NCI-H2107 treated with DMSO at 0.1 percent for 48 hours (cell line): Measurements from ENCODE around the gene ANKRD33B.
"Not testable (repeated sequence)": the region's sequence is repeated elsewhere in the genome, so short reads cannot be mapped to it uniquely, and the experiment has no call there.

Experiments used
- DNase-seq: peaks from one replicate; lab custom pipeline; 2025; ENCODE audit not compliant: unreplicated experiment; lab: John Stamatoyannopoulos, UW

The ANKRD33B gene

DNA sequence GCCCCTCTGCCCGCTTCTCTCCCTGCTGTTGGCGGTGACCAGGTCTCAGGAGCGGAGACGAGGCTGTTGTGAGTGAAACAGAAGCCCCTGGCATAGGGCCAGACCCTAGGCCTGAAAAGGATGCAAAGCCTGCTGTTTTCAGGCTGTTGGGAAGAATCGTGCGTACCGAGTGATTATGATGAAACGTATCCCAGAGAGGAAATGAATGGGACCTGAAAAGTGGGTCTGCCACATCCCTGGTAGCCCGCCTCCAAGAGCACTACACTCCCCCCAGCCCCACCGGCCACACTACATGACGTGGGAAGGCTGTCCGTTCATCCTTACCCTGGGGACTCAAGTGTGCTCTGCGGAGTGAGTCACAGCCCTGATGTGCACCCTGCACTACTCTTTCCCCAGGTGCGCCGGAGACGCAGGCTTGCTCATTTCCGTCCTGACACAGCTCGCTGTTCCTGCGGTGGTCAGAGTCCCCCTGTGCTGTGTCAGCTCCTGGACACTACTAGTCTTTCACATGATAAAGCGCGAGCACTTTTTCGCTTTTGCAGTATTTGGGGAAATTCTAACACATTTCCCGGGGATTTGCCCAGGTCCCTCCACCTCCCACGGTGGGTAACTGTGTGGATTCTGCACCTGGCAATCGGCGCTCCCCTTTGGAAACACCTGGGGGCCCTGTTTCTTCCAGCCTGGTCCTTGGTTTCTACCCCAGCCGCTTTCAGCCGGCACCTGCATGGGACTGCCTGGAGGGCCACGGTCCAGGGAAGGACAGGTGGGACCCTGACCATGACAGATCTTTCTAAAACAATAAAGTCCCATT is 91.5 kb downstream of the ANKRD33B start:
- peak; percentile 22 for DNase-seq

DNA sequence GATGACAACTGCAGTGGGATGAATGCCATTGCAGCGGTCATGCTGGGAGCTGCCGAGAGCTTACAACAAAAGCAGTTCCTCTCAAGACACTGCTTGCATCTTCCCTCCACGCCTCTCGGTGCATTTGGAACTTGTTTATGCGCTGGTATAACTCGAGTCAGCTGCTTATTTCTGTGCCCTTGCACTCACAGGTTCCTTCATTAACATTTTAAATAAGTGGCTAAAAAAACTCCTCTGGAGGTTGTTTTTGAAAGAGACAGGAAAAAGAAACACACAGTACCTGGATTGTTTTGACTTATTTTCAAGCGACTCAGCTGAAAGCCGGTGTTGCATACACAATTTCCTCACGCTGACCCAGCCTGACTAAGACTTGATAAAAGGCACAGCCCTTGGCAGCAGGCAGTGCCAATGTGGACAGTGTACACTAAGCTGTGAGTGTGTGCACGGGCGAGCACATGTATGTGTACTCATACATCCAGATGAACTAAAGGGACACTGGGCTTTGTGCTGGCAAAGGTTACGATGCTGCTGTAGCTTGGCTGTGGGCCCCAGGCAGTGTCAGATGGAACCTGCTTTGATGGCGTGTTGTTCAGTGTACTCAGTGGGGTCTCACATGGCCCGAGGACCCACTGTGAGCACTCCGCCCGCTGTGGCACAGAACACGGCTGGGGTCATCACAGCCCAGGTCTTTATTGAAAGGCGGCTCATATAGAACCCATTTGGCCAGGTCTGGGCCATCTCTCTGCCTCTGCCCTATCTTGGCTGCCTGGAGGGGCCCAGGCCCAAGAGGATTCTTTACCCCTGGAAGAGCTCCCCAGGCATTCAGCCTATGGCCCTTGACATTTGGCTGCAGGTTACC is 92.3 kb downstream of the ANKRD33B start:
- no peak for DNase-seq

DNA sequence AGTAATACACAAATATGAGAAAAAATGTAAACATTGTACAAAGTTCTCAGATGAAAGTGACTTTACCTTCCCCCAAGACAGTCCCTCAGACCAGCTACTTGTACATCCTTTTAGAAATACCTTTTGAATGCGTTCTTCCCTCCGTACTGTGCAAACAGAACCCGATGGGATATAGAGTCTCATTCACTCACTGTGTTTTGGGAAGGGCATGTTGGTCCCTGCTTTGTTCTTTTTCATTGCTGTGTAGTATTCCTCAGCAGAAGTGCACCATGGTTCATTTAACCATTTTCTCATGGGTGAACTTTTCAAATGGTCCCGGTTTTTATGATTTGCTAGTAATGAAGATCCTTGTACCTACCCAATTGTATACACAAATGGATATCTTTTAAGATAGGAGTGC is 94.4 kb downstream of the ANKRD33B start:
- DNase-seq, result no peak

DNA sequence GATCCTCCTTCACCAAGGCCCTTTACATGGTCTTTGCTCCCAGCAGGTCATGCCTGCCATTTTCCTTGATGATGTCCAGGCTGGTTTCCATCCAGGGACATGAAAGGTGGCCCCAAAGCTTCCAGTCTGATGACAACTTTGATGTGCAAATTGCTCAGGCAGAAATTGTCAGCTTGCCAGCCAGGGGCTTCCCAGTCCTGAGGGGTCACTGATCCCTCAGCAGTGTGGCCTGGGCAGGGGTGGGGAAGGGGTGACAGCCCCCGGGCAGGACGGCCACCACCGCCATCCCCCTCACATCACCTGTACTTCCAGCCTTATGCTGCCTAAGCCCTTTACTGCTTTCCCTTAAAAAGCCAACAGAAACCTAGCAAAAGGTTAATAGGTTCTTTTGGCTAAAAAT is 96.3 kb downstream of the ANKRD33B start:
- no peak for DNase-seq

DNA sequence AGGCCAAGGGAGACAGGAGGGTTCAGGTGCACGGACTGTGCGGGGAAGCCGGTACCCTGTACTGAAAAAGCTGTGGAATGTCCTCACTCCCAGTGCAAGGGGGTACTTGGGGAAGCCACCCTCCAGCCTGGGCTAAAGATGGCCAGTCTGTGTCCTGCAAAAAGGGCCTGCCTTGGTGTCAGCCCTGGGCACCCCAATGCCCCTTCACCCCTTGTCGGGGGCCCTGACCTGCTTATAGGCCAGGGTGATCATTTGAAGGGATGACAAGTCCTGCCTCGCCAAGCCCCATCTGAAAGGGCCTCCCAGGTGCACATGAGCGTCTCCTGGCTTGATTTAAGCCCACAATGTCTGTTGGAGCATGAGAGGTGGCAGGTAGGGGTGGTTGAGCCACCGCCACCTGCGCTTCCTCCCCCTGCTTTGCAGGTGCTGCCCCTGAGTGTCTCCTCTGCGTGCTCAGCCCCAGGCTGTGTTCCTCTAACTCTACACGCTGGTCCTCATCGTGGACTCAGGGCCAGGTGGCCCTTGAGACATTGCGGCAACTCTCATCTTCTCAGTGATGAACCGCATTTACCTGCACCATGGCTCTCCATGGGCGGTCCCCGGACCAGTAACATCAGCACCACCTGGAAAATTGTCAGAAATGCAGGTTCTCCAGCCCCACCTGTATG is 97.0 kb downstream of the ANKRD33B start:
- DNase-seq, result no peak

DNA sequence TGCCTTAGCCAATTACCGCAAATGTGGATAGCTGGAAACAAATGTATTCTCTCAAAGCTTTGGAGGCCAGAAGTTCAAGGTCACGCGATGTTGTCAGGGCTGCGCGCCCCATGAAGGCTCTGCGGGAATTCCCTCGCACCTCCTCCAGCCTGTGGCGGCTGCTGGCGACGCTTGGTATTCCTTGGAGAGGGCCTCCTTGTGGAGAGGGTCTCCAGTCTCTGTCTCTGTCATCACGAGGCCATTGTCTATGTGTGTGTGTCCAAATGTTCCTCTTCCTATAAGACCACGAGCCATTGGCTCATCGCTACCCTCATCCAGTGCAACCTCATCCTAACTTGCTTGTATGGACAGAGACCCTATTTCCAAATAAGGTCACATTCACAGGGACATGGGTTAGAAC is 97.5 kb downstream of the ANKRD33B start:
- DNase-seq, result no peak

DNA sequence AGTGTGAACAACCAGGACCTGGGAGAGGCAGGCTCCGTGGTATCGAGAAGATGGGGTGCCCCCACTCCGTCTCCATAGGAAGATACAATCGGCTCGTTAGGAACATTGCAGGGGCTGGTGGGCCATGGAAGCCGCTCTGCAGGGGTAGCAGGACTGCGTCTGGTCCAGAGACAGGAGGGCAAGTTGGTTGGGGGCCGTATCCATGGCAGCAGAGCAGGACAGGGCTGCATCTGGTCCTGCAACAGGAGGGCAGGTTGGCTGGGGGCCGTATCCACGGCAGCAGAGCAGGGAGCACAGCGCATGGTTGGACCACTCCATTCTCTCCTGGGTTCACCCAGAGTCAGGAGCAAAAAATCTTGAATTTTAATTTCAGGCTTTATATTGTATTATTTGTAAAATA is 98.2 kb downstream of the ANKRD33B start:
- no peak for DNase-seq

DNA sequence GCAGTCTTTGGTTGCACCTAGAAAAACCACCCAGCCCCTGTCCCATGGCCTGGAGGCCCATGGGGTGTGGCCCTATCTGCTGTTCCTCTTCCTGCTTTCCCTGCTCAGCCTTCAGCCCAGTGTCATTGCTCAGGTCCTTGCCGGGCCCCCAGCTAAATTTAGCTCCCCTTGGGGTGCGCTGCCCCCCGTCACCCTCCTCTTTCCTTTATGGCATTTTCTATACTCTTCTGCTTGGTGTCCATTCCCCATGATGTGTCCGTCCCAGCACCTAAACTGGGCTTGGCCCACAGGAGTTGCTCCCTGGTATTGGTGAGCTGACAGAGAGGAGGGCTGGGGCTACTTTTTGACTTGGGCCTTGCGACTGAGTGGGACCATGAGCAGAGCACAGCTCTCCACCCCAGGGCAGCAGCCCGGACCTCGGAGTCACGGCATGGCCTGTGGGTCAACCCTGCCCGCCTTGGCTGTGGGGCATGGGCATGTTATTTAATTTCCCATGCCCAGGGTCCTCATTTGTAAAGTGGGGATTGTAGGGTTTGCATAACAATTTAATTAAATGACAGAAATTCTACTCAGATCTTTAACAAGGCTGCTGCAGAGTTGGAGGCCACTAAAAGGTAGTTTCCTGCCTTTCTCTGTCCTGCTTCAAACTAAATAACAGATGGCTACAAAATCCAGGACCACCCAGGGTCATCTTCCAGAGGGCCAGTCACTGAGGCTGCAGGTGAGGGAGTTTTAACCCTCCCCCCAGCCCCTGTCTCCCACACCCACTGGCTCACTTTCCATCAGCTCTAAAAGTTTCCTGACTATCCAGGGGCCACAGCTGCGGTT is 99.0 kb downstream of the ANKRD33B start:
- DNase-seq, result no peak

DNA sequence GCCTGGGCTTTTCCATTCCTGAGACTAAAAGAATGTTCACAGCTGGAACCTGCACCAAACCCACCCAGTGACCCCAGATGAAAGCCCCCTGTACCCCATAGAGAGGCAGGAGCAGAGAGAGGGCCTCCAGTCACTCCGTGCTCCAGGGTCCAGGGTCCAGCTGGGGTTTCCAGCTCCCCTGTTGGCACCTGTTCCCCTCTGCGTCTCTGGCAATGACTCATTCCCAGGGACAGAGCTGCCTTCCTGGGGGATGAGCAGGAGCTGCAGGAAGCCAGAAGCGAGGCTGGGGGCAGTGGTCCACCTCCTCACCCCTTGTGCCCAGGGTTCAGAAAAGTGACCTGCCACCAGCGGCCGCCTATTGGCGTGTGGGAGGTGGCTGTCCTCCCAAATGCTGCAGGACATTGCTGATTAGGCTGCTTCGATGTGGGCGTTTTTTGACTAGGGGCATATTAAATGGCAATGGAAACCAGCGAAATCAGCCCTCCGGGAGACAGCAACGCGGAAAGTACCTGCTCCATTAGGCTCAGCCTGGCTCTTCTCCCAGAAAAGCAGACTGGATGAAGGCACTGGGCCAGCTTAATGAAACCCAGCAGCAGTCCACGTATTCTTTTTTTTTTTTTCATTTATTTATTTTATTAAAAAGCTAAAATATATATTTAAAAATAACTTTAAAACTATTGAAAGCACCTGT is 99.8 kb downstream of the ANKRD33B start:
- DNase-seq, result no peak

DNA sequence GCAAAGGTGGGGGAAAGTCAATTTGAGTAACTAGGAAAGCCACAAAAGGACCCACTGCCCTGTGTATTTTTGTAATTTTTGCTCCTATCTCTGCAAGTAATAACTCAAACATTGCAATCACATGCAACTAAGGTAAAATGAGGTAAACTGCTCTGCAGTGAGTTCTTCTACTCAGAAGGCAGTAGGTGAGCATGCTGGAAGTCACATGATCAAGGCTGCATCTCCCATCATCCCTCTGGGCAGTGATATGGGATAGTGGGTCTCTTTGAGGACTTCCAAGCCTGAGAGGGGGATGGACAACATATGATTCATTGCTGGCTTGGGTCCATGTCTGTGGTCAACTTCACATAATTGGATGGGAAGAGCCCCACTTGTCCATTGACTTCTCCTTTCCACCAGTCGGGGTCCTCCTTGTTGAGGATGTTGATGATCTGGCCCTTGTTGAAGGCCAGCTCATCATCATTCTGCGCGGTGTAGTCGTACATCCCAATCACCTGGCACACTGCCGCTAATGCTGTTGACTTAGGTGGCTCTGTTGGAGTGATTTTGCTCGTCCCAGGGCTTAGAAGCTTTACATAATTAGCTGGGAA is 100.4 kb downstream of the ANKRD33B start:
- not testable (repeated sequence) for DNase-seq

DNA sequence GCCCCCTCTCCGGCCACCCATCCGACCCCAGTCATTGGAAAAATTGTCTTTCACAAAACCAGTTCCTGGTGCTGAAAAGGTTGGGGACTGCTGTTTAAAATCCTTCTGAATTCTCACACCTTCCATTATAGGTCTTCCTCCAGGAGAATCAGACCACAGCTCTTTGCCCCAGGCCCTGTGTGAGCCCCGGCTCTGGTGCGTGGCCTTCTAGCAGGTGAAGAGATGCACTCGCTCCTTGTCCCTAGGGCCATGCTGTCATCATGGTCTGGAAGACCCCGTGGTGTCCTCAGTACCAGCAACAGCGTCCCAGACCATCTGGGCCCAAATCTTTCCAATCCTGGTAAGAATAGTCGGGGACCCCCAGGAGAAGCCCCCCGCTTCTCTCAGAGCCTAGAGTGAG is 101.9 kb downstream of the ANKRD33B start:
- DNase-seq, result no peak

DNA sequence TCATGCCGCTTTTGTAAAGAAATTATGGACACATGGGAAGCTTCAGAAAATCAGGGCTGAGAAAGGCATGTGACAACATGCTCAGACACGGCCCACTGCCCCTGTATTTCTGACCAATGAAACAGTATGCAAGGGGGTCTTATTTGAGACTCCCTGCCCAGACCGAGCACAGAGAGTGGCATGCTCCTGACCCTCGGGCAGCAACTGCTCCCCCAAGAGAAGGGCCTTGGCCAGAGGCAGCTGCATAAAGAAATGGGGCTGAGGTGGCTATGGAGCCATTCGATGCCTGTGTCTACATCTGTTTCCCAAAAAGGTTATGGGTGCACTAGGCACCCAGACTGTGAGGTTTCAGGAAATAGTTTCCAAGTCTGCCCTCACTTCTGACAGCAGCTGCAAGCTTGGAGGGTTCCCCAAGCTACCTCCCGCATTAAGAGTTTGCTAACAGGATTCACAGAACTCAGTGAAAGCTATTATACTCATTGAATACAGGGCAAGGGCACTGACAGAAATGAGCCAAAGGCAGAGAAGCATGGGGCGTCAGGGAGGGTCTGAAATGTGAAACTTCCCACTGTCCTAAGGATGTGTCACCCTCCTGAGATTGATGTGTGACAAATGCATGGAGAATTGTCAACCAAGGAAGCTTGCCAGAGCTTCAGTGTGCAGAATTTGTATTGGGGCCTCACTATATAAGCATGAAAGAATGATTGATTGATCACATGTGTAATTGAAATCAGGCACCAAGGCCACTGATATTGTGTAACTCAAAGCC is 102.8 kb downstream of the ANKRD33B start:
- DNase-seq, result no peak

DNA sequence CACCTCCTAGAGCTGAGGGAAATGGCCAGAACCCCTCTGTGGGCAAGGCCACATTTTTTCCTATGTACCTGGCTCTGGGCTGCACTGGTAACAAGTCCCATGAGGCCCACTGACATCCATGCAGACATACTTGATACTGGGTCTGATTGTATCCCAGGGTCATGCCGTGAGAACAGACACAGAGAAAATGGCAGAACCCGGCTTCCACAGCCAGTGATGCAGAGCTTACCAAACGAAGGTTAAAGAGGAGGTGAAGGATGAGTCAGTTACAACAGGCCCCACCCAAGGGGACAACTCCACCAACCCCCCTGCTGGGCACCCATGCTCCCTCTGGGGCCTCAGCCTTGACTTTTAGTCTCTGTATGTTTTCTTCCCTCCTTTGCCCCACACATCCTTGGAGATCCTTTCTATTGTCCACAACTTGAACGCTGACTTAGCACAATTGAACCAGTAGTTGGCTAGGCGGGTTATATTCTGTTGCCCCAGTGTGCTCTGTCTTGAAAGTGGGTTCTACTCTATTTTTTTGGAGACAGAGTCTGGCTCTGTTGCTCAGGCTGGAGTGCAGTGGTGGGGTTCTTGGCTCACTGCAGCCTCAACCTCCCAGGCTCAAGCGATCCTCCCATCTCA is 103.7 kb downstream of the ANKRD33B start:
- DNase-seq, result no peak

DNA sequence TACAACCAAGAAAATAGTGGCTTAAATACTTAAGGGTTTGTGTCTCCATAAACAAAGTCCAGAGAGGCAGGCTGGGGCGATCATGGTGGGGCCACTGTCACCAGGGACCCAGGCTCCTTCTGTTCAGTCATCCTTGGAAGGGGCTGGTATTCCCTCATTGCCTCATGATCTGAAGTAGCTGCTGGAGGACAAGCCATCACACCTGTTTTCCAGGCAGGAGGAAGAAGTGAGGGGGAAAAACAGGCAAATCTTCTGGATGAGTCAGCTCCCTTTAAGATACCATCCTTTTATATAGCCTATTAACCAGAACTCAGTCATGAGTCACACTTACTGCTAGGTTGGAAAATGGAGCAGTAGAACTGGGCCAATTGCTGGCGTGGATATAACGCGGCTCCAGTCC is 104.8 kb downstream of the ANKRD33B start:
- DNase-seq, result no peak

DNA sequence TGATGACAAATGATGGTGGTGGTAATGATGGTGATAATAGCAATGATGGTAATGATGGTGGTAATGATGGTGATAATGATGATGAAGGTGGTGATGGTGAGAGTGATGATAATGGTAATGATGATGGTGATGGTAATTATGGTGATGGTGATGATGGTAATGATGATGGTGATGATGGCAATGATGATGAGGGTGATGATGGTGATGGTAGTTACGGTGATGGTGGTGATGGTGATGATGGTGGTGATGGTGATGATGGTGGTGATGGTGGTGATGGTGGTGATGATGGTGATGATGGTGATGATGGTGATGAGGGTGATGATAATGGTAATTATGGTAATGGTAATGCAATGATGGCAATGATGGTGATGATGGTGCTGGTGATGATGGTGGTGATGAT is 106.1 kb downstream of the ANKRD33B start:
- DNase-seq, result no peak

DNA sequence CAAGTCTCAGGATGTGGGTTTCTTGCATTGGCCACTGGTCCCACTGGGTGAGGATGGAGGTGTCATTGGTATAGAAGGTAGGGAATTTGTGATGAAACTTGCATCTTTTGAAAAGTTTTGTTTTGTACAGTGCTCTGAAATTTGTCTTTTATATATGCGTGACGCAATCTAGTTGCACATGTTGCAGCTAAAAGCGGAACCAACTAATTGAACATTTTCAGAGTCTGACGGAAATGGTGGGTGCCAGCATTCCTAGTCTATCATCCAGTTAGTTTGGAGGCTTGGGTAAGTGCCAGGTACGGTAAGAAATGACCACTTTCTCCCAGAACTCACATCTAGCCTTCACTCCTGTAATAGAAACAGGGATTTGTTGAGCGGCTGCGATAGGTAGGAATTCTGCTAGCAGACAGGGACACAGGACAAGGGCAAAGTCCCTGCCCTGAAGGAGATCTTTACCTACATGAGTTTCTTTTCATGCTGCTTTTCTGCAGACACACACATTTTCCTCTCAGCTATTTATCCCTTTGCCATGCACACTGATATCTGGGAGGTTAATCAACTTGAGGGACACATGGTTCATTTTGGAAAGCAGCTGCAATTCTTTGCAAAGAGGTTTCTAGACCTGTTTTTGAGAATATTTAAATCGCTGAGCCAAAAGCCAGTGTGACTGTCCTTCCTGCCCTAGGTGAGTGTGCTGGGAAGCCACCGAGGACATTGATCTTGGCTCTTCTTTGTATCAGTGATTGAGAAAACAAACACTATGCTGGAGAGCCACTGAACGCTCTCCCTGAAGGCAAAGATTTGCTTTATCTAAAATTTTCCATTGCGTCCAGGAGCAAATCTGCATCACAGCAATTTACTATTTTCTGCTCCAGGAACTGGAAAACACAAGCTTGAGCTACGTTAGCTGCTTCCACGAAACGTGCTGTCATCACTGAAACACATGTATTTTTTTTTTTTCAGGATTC is 107.5 kb downstream of the ANKRD33B start:
- DNase-seq, result no peak

DNA sequence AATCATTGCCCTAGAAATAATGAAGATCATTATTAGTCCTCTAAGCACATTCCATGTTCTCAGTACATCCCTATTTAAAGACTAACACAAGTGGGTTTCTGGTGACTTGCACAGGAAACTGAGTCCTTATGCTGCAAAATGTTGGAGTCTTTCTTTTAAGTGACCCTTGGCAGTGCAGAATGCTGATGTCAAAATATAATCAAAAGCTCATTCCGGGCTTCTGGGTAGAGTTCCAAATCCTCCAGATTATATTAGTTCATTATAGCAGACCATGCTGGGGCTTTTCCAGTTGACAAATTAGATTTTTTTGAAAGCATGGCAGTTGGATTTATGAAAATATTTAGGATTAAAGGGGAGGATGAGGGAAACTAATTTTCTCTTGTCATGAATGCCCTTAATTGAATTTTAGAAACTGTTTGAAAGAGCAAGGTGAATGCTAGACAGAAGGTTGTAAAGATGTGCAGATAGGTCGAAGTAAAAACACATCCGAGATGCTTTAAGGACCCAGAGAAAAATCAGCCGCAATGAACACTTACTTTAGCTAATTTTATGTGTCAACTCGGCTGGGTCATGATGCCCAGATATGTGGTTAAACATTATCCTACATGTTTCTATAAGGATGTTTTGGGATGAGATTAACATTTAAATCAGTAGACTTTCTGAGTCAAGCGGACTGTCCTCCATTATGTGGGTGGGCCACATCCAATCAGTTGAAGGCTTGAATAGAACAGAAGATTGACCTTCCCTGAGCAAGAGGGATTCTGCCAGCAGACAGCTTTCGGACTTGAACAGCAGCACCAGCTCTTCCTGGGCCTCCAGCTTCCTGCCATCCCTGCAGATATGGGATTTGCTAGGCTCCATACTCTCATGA is 108.5 kb downstream of the ANKRD33B start:
- DNase-seq, result no peak
